PFSK-1 (cell line): Measurements from ENCODE around the gene TNFRSF4.

Experiments
- FOXP2 ChIP-seq: optimal IDR thresholded peaks from 2 replicates; pipeline ENCODE3; 2011; ENCODE audit warnings: borderline replicate concordance, control low read depth, inconsistent platforms; ENCODE audit not compliant: insufficient read depth; ENCODE audit errors: extremely low read length, extremely low read depth
- POLR2AphosphoS5 ChIP-seq: IDR thresholded peaks from 2 replicates; pipeline ENCODE4 v1.6.1; 2012; ENCODE audit warnings: low read depth, mild to moderate bottlenecking, control low read depth, low read length, moderate library complexity
- REST ChIP-seq, 2 experiments: IDR thresholded peaks; 2 replicates each; pipeline versions ENCODE4 v1.6.1 to v1.8.0; 2011 to 2012; ENCODE audit warnings: low read depth in 2 of 2, low read length in 2 of 2, control low read depth in 1 of 2, inconsistent platforms in 1 of 2, mild to moderate bottlenecking in 1 of 2, moderate library complexity in 1 of 2; ENCODE audit not compliant: insufficient read depth in 1 of 2
- SIN3A ChIP-seq: IDR thresholded peaks from 2 replicates; pipeline ENCODE4 v1.6.1; 2012; ENCODE audit warnings: mild to moderate bottlenecking, low read length, moderate library complexity, borderline replicate concordance; ENCODE audit not compliant: insufficient read depth
- TAF1 ChIP-seq: IDR thresholded peaks from 2 replicates; pipeline ENCODE4 v1.6.1; 2012; ENCODE audit warnings: low read length, control low read depth, borderline replicate concordance; ENCODE audit not compliant: insufficient read depth

TNFRSF4 gene

GRCh38 chr1:1231400-1232207, 17.7 kb upstream of the TNFRSF4 start, which contains the start of gene SDF4:
Gene SDF4 (minus strand): TSS chr1:1232001. CDS start chr1:1228772, 3,229 bp downstream.
- TF ChIP-seq SIN3A (no peak), TAF1 (peak; percentile 87), POLR2AphosphoS5 (peak; percentile 52; the same call in 1 of the 2 replicates), FOXP2 (peak; percentile 32), REST (IDR thresholded peaks at IDR 0.05; ENCODE audit: insufficient read depth in 1 of 2, low read depth in 2 of 2, low read length in 2 of 2) (no peak)

GRCh38 chr1:1230656-1231399, 16.9 kb upstream of the TNFRSF4 start:
- no peak for TF ChIP-seq REST (IDR thresholded peaks at IDR 0.05; ENCODE audit: insufficient read depth in 1 of 2, low read depth in 2 of 2, low read length in 2 of 2)
- TF ChIP-seq POLR2AphosphoS5 = no peak; the same call in 1 of the 2 replicates
- TF ChIP-seq FOXP2 = no peak
- TF ChIP-seq SIN3A = no peak
- TF ChIP-seq TAF1 = no peak

- TF ChIP-seq FOXP2 (no peak), REST (IDR thresholded peaks at IDR 0.05; ENCODE audit: insufficient read depth in 1 of 2, low read depth in 2 of 2, low read length in 2 of 2) (no peak)
These were observed 15.8 kb upstream of the TNFRSF4 start for GRCh38 chr1:1229770-1230169.

- TF ChIP-seq TAF1 (no peak), FOXP2 (no peak), POLR2AphosphoS5 (no peak), REST (IDR thresholded peaks at IDR 0.05; ENCODE audit: insufficient read depth in 1 of 2, low read depth in 2 of 2, low read length in 2 of 2) (no peak), SIN3A (no peak)
These were observed 14.8 kb upstream of the TNFRSF4 start for GRCh38 chr1:1228596-1229321.
